CMK (cell line): Measurements from ENCODE around the gene GALNT16.
"Not testable (repeated sequence)": the region's sequence is repeated elsewhere in the genome, so short reads cannot be mapped to it uniquely, and the experiment has no call there.

ENCODE experiments used
- DNase-seq: peaks from one replicate; pipeline ENCODE4 v3.0.0-alpha.2; 2010; ENCODE audit warnings: low read depth

GALNT16 gene

DNA sequence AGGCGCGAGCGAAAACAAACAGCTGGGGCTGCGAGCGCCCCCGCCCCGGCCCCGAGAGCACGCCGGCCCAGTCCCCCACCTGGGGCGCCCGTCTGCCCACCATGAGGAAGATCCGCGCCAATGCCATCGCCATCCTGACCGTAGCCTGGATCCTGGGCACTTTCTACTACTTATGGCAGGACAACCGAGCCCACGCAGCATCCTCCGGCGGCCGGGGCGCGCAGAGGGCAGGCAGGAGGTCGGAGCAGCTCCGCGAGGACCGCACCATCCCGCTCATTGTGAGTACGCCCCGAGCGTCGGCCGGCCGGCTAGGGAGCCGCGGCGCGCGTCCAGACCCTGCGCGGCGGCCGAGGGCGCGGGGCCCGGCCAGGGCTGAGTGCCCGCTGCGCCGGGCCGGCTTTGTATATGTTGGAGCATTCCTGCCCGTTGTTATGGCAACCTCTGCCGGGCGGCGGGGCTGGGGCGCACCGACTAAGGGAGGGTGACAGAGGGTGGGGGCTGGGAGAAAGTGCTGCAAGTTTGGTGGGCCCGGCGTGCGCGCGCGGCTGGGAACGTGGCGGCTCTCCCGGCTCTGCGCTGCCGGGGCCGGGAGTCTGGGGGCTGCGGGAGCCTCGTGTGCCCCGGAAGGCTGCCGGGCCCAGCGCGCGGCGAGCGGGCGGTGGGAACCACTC, 367 bp downstream of the GALNT16 start:
- no peak for DNase-seq

- no peak for DNase-seq
These were observed 1.1 kb downstream of the GALNT16 start for GRCh38 chr14:69260861-69261564.

GRCh38 chr14:69261761-69262331, 1.9 kb downstream of the GALNT16 start:
- DNase-seq: no peak

DNA sequence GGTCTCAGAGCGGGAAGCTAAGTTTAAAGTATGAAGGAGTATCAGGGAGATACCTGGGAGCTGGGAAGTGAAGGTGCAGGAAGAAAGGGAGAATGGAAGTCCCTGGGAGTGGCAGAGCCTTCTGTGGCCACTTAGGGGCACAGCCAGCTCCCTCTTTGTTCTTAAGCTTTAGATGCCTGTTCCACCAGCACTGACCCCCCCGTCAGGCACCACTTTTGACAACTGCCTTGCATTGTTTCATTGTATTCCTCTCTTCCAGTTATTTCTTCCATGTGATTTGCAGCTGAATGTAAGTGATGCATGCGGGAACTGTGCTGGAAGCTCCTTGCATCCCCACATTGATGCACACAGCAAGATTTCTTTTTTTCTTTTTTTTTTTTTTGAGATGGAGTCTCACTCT, 2.6 kb downstream of the GALNT16 start:
- no peak for DNase-seq

DNA sequence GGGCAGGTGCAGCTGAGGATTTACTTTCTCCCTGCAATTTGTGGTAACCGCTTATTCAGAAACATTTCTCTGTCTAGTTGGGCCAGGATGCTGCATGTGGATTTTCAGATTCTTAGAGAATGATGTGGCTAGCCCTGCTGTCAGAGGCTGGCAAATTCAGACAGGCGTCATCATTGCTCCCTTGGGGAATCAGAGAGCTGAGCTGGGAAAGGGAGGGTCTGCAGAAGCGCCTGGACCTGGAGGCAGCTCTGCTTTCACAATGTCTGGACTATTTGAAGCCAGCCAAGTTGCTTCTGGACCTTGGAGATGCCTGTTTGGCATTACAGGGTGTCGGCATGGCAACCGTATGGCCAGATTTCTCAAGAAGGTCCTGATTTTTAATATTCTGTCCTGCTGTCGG, 3.4 kb downstream of the GALNT16 start:
- no peak for DNase-seq

DNA sequence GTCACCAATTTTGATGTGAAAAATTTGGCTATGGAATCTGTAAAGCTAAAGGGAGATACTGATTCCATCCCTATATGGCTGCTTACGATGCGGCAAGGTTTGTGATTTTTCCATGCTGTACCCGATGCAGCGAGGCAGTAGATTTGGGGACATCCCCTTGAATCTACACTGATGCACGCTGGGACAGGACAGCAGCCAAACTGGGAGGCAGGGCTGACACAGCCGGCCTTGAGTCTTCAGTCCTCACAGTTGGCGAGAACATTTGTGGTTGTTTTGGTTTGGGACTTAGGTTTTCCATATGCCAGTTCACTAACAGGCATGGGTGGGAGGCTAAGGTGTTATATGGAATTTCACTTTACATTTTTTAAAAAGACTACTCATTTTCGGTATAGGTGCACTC, 3.8 kb downstream of the GALNT16 start:
- DNase-seq: no peak

GRCh38 chr14:69266572-69267345, 6.8 kb downstream of the GALNT16 start:
- DNase-seq: no peak

DNA sequence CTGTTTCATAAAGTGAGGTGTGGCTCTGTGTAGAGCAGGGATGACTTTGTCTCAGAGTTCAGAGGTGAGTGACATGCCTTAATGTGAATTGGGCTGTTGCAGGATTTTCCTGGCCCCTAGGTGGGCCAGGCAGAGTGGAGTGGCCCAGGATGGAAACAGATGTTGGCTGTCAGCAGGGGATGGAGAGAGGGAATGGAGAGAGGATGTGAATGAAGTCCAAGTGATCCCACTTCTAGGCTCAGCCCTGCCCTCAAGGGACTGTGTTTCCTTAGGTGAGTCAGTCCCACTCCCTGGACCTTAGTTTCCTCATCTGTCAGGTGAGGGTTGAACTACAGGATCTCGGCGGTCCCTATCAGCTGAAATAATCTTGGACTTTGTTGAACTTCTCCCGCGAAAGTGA, 7.5 kb downstream of the GALNT16 start:
- no peak for DNase-seq

DNA sequence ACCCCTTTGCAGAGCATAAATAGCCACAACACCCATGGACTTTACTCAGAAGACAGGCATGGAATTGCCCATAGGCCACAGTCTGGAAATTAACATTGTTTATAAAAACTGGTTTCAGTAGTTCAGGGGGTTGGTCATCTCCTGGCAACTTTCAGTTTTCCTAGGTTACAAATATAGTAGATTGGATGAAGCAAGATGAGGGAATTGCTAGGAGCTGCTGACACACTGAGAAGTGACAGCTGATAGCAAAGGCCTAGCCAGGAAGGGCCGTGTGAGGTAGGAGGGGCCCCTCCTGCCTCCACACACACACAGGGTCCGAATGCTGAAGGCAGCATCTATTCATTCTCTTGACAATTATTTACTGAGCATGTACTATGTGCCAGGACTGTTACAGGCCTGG, 8.3 kb downstream of the GALNT16 start:
- DNase-seq: no peak

DNA sequence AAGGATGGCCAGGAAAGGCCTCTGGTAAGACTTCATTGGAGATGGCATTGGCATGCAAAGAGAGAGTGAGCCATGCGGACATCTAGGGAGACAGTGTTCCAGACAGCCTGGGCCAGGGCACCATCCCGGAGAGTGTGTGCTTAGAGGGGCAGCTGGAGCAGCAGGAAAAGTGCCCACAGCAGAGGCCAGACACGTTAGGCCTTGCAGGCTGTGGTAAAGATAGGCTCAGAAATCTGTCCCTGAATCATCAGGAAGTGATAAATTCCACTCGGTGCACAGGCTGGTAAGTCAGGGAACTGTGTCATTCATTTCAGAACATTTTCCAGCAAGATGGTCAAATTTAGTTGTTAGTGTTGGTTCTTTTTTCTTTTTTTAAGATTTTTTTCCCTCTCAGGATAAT, 8.8 kb downstream of the GALNT16 start:
- DNase-seq: no peak

DNA sequence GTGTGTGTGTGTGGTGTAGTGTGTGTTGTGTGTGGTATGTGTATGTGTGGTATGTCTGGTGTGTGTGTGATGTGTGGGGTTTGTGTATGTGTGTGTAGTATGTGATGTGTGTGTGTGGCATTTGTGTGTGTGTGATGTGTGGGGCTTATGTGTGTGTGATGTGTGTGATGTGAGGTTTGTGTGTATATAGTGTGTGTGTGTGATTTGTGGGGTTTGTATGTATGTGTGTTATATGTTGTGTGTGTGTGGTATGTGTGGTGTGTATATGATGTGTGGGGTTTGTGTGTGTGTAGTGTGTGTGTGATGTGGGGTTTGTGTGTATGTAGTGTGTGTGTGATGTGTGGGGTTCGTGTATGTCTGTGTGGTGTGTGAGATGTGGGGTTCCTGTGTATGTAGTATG, 9.4 kb downstream of the GALNT16 start:
- DNase-seq: no peak

- no peak for DNase-seq
These were observed 10.1 kb downstream of the GALNT16 start for GRCh38 chr14:69270097-69270496.

GRCh38 chr14:69270795-69271708, 11.1 kb downstream of the GALNT16 start:
- DNase-seq: no peak

GRCh38 chr14:69274321-69274720, 14.4 kb downstream of the GALNT16 start:
- no peak for DNase-seq

GRCh38 chr14:69275331-69275730, 15.4 kb downstream of the GALNT16 start:
- no peak for DNase-seq

DNA sequence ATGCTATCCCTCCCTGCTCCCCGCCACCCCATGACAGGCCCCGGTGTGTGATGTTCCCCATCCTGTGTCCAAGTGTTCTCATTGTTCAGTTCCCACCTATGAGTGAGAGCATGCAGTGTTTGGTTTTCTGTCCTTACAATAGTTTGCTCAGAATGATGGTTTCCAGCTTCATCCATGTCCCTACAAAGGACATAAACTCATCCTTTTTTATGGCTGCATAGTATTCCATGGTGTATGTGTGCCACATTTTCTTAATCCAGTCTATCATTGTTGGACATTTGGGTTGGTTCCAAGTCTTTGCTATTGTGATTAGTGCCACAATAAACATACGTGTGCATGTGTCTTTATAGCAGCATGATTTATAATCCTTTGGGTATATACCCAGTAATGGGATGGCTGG, 17.4 kb downstream of the GALNT16 start:
- DNase-seq: not testable (repeated sequence)

GRCh38 chr14:69280746-69281291, 20.9 kb downstream of the GALNT16 start:
- no peak for DNase-seq

DNA sequence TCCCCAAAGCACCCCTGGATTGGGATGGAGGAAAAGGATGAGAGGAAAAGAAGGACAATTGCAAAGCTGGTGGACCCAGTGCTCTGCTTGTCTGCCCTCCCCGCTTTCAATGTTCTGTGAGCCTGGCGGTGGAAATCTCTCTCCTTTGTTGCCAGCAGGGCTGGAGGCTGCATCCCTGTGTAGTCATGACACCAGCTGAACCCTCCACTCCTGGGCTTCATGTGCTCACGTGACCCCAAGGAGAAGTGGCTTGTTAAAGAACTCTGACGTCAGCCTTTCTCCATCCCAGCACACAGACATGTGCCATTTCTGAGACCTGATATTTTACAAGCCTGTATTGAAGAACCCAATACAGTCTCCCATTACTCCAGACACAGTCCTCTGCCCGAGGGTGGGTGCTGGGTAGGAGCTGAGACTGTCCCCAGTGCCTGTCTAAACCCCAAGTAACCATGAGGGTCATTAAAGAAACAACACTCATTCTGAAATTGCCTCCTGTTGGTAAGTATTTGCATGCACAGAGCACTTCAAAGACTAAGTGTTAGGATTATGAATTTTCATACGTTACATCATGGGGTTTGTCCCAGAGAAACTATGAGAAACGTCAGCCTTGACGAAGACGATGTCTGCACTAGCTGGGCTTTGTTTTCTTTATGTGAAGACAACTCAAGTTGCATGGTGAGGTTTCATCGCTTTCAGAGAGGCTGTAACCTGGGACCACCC, 21.7 kb downstream of the GALNT16 start:
- no peak for DNase-seq

- DNase-seq: no peak
These were observed 22.5 kb downstream of the GALNT16 start for GRCh38 chr14:69282448-69282847.

DNA sequence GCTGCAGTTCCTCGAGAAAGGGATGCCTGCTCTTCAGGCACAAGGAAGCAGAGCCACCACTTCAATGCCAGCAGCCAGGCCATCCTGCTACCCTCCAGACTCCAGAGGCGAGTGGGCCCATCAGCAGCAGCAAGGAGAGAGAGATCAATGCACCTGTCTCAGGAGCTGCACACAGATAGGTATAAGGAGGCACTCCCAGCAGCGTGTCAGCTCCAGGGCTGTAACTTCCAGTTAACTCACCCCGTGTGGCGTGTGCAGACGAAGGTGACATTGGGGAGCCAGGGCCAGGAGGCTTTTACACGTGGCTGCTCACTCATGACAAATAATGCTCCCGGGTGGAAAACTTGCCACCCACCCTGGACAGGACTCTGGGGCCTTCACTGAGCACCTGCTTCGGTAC, 24.2 kb downstream of the GALNT16 start:
- DNase-seq: no peak
